ENCODE results near the gene CCNDBP1.

The CCNDBP1 gene

DNA sequence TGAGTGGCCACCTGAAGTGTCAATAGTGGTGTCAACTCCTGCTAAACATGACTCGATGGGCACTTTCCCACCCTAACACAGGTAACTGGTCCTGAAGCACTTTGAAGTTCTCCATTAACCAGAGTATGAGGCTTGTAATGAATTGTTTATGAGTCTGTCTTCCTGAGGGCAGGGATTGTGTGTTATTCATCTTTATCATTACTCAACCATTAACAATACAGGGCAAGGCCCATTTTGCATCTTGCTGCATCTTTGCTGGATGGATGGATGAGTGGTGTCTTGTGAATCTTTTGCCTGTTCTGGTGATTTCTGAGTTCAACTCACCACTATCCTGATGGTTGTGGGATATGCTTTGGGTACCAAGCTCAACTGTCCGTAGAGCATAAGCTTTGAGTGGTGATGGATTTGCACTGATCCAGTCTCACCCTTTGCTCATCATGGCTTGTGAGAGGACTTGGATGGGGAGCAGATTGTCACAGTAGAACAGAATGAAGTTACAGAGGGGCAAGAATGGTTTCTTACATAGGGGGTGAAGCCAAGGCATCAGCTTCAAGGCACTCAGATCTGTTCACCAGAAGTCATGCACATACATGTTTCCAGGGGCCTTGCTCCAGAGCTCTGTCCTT lies 57.9 kb downstream of the CCNDBP1 start:
- DNase-seq, result no peak

DNA sequence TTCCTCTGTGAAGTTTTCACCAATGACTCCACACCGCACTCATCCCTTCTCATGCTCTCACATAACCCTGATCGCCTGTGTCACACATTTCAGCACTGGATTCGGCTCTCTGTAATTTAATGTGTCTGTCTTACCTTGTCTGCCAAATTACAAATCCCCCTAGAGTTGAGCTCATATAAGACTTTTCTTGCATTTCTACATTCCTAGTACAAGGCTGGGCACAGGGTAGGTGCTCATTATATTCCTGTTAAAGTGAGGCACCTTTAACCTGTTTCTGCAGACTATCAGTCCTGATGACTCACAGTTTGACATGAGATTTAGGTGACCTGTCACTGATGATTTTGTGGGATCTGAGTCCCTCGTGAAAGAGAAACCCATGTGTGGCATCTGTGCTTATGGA lies 58.9 kb downstream of the CCNDBP1 start:
- no peak for DNase-seq

DNA sequence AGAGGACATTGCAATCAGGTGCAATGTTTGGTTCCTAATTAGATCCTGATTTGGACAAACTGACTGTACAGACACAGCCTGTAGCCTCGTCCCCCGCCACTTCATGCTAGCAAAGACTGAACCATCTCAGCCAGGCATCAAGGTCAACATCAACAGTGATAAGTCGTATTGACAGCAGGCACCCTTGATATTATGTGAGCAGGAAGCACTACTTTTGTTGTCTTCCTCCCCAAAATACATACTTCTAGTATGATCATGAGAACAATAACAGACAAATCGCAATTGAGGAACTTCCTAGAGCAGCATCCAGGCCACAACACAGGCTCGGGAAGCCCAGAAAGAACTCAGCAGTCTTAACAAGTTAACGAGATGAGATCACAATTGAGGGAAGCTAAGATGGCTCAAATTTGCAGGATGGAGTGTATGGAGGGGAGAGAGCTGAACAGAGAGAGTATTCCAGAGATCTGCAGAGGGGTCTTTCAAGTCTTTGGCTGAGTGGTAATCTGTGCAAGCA lies 61.1 kb downstream of the CCNDBP1 start:
- no peak for DNase-seq
